WTC11 (cell line): Measurements from ENCODE around the gene WDR33.

ENCODE experiments used
- ELF4 ChIP-seq: sonication (generic); formaldehyde crosslinking; IDR thresholded peaks from 2 replicates; pipeline ENCODE4 v1.8.1; 2022; ENCODE audit warnings: low read depth, mild to moderate bottlenecking, moderate library complexity, missing genetic modification reagents
- ETV6 ChIP-seq: sonication (generic); formaldehyde crosslinking; IDR thresholded peaks from 2 replicates; pipeline ENCODE4 v1.8.1; 2022; ENCODE audit warnings: mild to moderate bottlenecking, missing genetic modification reagents
- GABPB1 ChIP-seq: sonication (generic); formaldehyde crosslinking; IDR thresholded peaks from 2 replicates; pipeline ENCODE4 v1.8.1; 2023; ENCODE audit warnings: mild to moderate bottlenecking, missing genetic modification reagents
- NFE2L1 ChIP-seq: sonication (generic); formaldehyde crosslinking; IDR thresholded peaks from 2 replicates; pipeline ENCODE4 v1.8.1; 2023; ENCODE audit warnings: missing genetic modification reagents
- OVOL2 ChIP-seq: fragments of 250-450 bp; sonication (Bioruptor Pico); IDR thresholded peaks from 2 replicates; pipeline ENCODE4 v1.9.0; 2021; ENCODE audit warnings: mild to moderate bottlenecking, borderline replicate concordance
- SMAD4 ChIP-seq: sonication (generic); formaldehyde crosslinking; IDR thresholded peaks from 2 replicates; pipeline ENCODE4 v1.8.0; 2022; ENCODE audit warnings: mild to moderate bottlenecking, missing genetic modification reagents
- TCF7 ChIP-seq: sonication (generic); formaldehyde crosslinking; IDR thresholded peaks from 2 replicates; pipeline ENCODE4 v1.8.0; 2022; ENCODE audit warnings: mild to moderate bottlenecking, low read depth, missing genetic modification reagents, moderate library complexity
- TF ChIP-seq, protein P1 (sequence below): sonication (generic); formaldehyde crosslinking; IDR thresholded peaks from 2 replicates; pipeline ENCODE4 v1.8.1; 2023; ENCODE audit warnings: mild to moderate bottlenecking, missing genetic modification reagents
- TF ChIP-seq, protein P2 (sequence below): fragments of 200-600 bp; IDR thresholded peaks from 2 replicates; pipeline ENCODE4 v1.8.0; 2022; ENCODE audit warnings: antibody characterized with exemption
- TF ChIP-seq, protein P3 (sequence below): sonication (generic); formaldehyde crosslinking; conservative IDR thresholded peaks from 2 replicates; pipeline ENCODE4 v1.8.1; 2022; ENCODE audit warnings: mild to moderate bottlenecking, missing genetic modification reagents
- TF ChIP-seq, protein P4 (sequence below): fragments of 250-450 bp; sonication (Bioruptor Pico); conservative IDR thresholded peaks from 2 replicates; pipeline ENCODE4 v1.9.0; 2021; ENCODE audit warnings: mild to moderate bottlenecking
- TF ChIP-seq, protein P5 (sequence below): sonication (generic); formaldehyde crosslinking; IDR thresholded peaks from 2 replicates; pipeline ENCODE4 v1.8.0; 2022; ENCODE audit warnings: mild to moderate bottlenecking, missing genetic modification reagents
- TF ChIP-seq, protein P6 (sequence below): fragments of 250-450 bp; sonication (Bioruptor Pico); IDR thresholded peaks from 2 replicates; pipeline ENCODE4 v1.9.0; 2021; ENCODE audit warnings: mild to moderate bottlenecking, borderline replicate concordance
- TF ChIP-seq, protein P7 (sequence below): sonication (generic); formaldehyde crosslinking; IDR thresholded peaks from 2 replicates; pipeline ENCODE4 v1.8.0; 2022; ENCODE audit warnings: mild to moderate bottlenecking, missing genetic modification reagents

DNA sequence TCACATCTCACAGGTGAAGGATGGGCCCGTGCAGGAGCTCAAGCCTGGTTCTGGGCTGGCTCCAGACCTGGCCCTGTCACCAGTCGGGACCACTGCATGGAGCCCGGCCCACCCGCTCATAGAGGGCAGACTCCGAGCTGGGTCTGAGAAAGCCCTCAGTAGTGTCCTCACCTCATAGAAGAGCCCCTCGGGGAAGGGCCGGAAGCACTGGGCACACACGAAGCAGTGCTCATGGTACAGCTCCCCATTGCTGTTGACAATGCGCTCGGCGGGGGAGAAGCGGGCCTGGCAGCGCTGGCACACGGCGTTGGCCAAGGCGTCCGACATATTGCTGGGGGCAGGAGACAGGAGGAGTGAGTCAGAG lies 153.8 kb downstream of the WDR33 start:
- TF ChIP-seq, protein P1, sequence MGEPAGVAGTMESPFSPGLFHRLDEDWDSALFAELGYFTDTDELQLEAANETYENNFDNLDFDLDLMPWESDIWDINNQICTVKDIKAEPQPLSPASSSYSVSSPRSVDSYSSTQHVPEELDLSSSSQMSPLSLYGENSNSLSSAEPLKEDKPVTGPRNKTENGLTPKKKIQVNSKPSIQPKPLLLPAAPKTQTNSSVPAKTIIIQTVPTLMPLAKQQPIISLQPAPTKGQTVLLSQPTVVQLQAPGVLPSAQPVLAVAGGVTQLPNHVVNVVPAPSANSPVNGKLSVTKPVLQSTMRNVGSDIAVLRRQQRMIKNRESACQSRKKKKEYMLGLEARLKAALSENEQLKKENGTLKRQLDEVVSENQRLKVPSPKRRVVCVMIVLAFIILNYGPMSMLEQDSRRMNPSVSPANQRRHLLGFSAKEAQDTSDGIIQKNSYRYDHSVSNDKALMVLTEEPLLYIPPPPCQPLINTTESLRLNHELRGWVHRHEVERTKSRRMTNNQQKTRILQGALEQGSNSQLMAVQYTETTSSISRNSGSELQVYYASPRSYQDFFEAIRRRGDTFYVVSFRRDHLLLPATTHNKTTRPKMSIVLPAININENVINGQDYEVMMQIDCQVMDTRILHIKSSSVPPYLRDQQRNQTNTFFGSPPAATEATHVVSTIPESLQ (CRISPR knock-in tag) = no peak
- TF ChIP-seq, protein P2, sequence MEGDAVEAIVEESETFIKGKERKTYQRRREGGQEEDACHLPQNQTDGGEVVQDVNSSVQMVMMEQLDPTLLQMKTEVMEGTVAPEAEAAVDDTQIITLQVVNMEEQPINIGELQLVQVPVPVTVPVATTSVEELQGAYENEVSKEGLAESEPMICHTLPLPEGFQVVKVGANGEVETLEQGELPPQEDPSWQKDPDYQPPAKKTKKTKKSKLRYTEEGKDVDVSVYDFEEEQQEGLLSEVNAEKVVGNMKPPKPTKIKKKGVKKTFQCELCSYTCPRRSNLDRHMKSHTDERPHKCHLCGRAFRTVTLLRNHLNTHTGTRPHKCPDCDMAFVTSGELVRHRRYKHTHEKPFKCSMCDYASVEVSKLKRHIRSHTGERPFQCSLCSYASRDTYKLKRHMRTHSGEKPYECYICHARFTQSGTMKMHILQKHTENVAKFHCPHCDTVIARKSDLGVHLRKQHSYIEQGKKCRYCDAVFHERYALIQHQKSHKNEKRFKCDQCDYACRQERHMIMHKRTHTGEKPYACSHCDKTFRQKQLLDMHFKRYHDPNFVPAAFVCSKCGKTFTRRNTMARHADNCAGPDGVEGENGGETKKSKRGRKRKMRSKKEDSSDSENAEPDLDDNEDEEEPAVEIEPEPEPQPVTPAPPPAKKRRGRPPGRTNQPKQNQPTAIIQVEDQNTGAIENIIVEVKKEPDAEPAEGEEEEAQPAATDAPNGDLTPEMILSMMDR = no peak
- TF ChIP-seq, protein P3, sequence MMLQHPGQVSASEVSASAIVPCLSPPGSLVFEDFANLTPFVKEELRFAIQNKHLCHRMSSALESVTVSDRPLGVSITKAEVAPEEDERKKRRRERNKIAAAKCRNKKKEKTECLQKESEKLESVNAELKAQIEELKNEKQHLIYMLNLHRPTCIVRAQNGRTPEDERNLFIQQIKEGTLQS (CRISPR knock-in tag) = no peak
- TF ChIP-seq OVOL2 = no peak
- TF ChIP-seq NFE2L1 (CRISPR knock-in tag) = no peak
- no peak for TF ChIP-seq ELF4 (CRISPR knock-in tag)
- TF ChIP-seq, protein P4, sequence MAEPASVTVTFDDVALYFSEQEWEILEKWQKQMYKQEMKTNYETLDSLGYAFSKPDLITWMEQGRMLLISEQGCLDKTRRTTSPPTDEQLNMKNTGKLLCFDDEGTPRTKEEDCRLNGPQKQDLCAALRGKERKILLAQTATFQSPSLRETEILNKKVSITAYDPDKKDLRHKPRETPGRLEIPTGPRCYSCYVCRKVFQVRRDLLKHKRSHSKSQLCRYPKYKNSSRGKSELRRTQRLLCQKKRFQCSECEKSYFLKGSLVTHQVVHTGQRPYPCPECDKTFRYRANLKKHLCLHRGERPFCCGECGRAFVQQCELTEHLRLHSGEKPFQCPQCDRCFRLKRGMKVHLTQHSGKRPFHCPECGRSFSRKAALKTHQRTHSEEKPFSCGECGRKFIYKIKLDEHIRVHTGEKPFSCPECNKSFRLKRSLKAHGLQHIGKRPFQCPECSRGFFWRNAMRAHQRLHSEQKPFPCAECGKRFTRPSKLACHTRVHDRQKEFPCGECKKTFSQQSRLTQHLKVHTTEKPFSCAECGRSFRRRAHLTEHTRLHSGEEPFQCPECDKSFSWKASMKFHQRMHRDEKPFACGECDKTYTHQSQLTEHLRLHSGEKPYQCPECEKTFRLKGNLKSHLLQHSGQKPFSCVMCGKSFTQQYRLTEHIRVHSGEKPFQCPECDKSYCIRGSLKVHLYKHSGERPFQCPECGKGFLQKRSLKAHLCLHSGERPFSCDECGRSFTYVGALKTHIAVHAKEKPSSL (CRISPR knock-in tag) = no peak
- no peak for TF ChIP-seq GABPB1 (CRISPR knock-in tag)
- no peak for TF ChIP-seq TCF7 (CRISPR knock-in tag)
- TF ChIP-seq, protein P5, sequence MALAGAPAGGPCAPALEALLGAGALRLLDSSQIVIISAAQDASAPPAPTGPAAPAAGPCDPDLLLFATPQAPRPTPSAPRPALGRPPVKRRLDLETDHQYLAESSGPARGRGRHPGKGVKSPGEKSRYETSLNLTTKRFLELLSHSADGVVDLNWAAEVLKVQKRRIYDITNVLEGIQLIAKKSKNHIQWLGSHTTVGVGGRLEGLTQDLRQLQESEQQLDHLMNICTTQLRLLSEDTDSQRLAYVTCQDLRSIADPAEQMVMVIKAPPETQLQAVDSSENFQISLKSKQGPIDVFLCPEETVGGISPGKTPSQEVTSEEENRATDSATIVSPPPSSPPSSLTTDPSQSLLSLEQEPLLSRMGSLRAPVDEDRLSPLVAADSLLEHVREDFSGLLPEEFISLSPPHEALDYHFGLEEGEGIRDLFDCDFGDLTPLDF (CRISPR knock-in tag) = no peak
- no peak for TF ChIP-seq SMAD4 (CRISPR knock-in tag)
- TF ChIP-seq, protein P6, sequence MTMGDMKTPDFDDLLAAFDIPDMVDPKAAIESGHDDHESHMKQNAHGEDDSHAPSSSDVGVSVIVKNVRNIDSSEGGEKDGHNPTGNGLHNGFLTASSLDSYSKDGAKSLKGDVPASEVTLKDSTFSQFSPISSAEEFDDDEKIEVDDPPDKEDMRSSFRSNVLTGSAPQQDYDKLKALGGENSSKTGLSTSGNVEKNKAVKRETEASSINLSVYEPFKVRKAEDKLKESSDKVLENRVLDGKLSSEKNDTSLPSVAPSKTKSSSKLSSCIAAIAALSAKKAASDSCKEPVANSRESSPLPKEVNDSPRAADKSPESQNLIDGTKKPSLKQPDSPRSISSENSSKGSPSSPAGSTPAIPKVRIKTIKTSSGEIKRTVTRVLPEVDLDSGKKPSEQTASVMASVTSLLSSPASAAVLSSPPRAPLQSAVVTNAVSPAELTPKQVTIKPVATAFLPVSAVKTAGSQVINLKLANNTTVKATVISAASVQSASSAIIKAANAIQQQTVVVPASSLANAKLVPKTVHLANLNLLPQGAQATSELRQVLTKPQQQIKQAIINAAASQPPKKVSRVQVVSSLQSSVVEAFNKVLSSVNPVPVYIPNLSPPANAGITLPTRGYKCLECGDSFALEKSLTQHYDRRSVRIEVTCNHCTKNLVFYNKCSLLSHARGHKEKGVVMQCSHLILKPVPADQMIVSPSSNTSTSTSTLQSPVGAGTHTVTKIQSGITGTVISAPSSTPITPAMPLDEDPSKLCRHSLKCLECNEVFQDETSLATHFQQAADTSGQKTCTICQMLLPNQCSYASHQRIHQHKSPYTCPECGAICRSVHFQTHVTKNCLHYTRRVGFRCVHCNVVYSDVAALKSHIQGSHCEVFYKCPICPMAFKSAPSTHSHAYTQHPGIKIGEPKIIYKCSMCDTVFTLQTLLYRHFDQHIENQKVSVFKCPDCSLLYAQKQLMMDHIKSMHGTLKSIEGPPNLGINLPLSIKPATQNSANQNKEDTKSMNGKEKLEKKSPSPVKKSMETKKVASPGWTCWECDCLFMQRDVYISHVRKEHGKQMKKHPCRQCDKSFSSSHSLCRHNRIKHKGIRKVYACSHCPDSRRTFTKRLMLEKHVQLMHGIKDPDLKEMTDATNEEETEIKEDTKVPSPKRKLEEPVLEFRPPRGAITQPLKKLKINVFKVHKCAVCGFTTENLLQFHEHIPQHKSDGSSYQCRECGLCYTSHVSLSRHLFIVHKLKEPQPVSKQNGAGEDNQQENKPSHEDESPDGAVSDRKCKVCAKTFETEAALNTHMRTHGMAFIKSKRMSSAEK = no peak
- no peak for TF ChIP-seq ETV6 (CRISPR knock-in tag)
- TF ChIP-seq, protein P7, sequence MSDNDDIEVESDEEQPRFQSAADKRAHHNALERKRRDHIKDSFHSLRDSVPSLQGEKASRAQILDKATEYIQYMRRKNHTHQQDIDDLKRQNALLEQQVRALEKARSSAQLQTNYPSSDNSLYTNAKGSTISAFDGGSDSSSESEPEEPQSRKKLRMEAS = no peak
